IMR-90 (cell line): ENCODE data around the gene CRYZL1. TPM values are rescaled to one million over a fixed set of nuclear protein-coding genes. Genes with fewer than 3 reads are reported as not detected.

ENCODE experiments used
- CEBPB ChIP-seq: IDR thresholded peaks from 2 replicates; pipeline ENCODE4 v1.6.1; 2012; ENCODE audit warnings: low read depth, low read length, improper control_type of control experiment
- MXI1 ChIP-seq: IDR thresholded peaks from 2 replicates; pipeline ENCODE4 v1.6.1; 2012; ENCODE audit warnings: low read depth, mild to moderate bottlenecking, low read length, moderate library complexity, borderline replicate concordance
- RAD21 ChIP-seq: IDR thresholded peaks from 2 replicates; pipeline ENCODE4 v1.6.1; 2012; ENCODE audit warnings: low read length, improper control_type of control experiment
- polyA plus RNA-seq, 3 experiments: library from polyadenylated mRNA; depleted of rRNA; stranded (reverse); fragments of >200 nt; gene quantifications; 2 replicates each; pipeline ENCODE4 v1.2.3, GENCODE V29; 2012; ENCODE audit warnings: low replicate concordance in 1 of 3
- total RNA-seq: library from RNA; depleted of rRNA; stranded (reverse); fragments of >200 nt; gene quantifications from 2 replicates; pipeline ENCODE4 v1.2.3, GENCODE V29; 2012
- TF ChIP-seq, protein P1 (sequence below): fragments of 150-350 bp; IDR thresholded peaks from 2 replicates; pipeline ENCODE4 v1.6.1; 2017; ENCODE audit warnings: mild to moderate bottlenecking, antibody characterized with exemption, low read length, low read depth
- TF ChIP-seq, protein P2 (sequence below): conservative IDR thresholded peaks from 2 replicates; pipeline ENCODE4 v1.5.1; 2012; ENCODE audit warnings: mild to moderate bottlenecking, low read depth, low read length, improper control_type of control experiment

Gene CRYZL1
- total and polyA plus RNA-seq, 2 of the 4 experiments (the other 2 are of a cell fraction) = 19.9 to 28.5 TPM

GRCh38 chr21:33655588-33656221 is 14.2 kb upstream of the CRYZL1 start (continued):
- TF ChIP-seq, protein P1, sequence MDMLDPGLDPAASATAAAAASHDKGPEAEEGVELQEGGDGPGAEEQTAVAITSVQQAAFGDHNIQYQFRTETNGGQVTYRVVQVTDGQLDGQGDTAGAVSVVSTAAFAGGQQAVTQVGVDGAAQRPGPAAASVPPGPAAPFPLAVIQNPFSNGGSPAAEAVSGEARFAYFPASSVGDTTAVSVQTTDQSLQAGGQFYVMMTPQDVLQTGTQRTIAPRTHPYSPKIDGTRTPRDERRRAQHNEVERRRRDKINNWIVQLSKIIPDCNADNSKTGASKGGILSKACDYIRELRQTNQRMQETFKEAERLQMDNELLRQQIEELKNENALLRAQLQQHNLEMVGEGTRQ = peak; percentile 64; the same call in 1 of the 2 replicates
- TF ChIP-seq RAD21 (no peak), MXI1 (no peak), CEBPB (peak; percentile 0; the same call in 1 of the 2 replicates)
- TF ChIP-seq, protein P2, sequence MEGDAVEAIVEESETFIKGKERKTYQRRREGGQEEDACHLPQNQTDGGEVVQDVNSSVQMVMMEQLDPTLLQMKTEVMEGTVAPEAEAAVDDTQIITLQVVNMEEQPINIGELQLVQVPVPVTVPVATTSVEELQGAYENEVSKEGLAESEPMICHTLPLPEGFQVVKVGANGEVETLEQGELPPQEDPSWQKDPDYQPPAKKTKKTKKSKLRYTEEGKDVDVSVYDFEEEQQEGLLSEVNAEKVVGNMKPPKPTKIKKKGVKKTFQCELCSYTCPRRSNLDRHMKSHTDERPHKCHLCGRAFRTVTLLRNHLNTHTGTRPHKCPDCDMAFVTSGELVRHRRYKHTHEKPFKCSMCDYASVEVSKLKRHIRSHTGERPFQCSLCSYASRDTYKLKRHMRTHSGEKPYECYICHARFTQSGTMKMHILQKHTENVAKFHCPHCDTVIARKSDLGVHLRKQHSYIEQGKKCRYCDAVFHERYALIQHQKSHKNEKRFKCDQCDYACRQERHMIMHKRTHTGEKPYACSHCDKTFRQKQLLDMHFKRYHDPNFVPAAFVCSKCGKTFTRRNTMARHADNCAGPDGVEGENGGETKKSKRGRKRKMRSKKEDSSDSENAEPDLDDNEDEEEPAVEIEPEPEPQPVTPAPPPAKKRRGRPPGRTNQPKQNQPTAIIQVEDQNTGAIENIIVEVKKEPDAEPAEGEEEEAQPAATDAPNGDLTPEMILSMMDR = no peak
